GM12878 (cell line): Measurements from ENCODE around the gene ITCH. TPM values are rescaled to one million over a fixed set of nuclear protein-coding genes. Genes with fewer than 3 reads are reported as not detected.

Source experiments
- ATAC-seq: fragments of 200-7000 bp; cut with Tn5 transposase; 3 replicates; pipeline ENCODE4 v1.9.1; 2020; ENCODE audit warnings: mild to moderate bottlenecking, moderate library complexity
- BruUV-seq: library from RNA; stranded (reverse); fragments of 400-500 nt; replicated peaks from 2 replicates; lab custom pipeline; 2021; lab: Mats Ljungman, UMichigan
- CTCF ChIA-PET: fragments of 300-600 bp; sonication (Branson Sonifier 250); formaldehyde crosslinking; extraction: SDS; loops from one replicate; lab custom pipeline; 2021; ENCODE audit warnings: inconsistent platforms; lab: Yijun Ruan, JAX
- POLR2A ChIA-PET: fragments of 350-600 bp; formaldehyde crosslinking; extraction: SDS; loops from one replicate; lab custom pipeline; 2021; ENCODE audit warnings: inconsistent platforms; lab: Charles Lee
- RAD21 ChIA-PET: fragments of 300-600 bp; sonication (Branson Sonifier 250); formaldehyde crosslinking; loops from one replicate; lab custom pipeline; 2023; ENCODE audit warnings: antibody characterized with exemption; ENCODE audit not compliant: unreplicated experiment; lab: Charles Lee
- SMC1A ChIA-PET: fragments of 300-600 bp; sonication (Branson Sonifier 250); formaldehyde crosslinking; loops from one replicate; lab custom pipeline; 2023; ENCODE audit not compliant: unreplicated experiment, uncharacterized antibody; lab: Charles Lee
- DNase-seq: peaks from one replicate; pipeline ENCODE4 v3.0.0-alpha.2; 2011; ENCODE audit warnings: low read depth, low spot score
- FAIRE-seq: peaks from 3 replicates; lab custom pipeline; 2011; peaks lifted over from hg19 to GRCh38; lab: Jason Lieb, UNC
- H2AFZ ChIP-seq: 2 replicates; pipeline ENCODE4 v1.6.0; 2011; ENCODE audit warnings: low read depth, low read length, control low read depth; ENCODE audit not compliant: control insufficient read depth
- H3K27ac ChIP-seq: 2 replicates; pipeline ENCODE4 v1.5.1; 2011; ENCODE audit warnings: control low read depth; ENCODE audit not compliant: control insufficient read depth, insufficient read depth
- H3K27me3 ChIP-seq, 2 experiments: replicated peaks in 1 of 2; 2 replicates each; pipeline versions ENCODE4 v1.6.0 to v1.6.1; 2011; ENCODE audit warnings: low read length in 1 of 2; ENCODE audit not compliant: control insufficient read depth in 2 of 2, insufficient read depth in 2 of 2
- H3K36me3 ChIP-seq, 2 experiments: 2 replicates each; pipeline ENCODE4 v1.5.1; 2011; ENCODE audit warnings: low read length in 1 of 2; ENCODE audit not compliant: control insufficient read depth in 2 of 2, insufficient read depth in 2 of 2
- H3K4me1 ChIP-seq: 2 replicates; pipeline ENCODE4 v1.6.1; 2011; ENCODE audit warnings: mild to moderate bottlenecking, low read length, moderate library complexity, mixed read lengths; ENCODE audit not compliant: control insufficient read depth, insufficient read depth
- H3K4me2 ChIP-seq: 2 replicates; pipeline ENCODE4 v1.6.0; 2011; ENCODE audit warnings: control low read depth; ENCODE audit not compliant: control insufficient read depth, insufficient read depth
- H3K4me3 ChIP-seq: fragments of 200-600 bp; sonication (generic); 2 replicates; pipeline ENCODE4 v1.5.1; 2016
- H3K79me2 ChIP-seq: 2 replicates; pipeline ENCODE4 v1.6.0; 2011; ENCODE audit warnings: low read length; ENCODE audit not compliant: control insufficient read depth, insufficient read depth
- H3K9ac ChIP-seq: 2 replicates; pipeline ENCODE4 v1.8.0; 2011; ENCODE audit warnings: low read length, control low read depth, mixed read lengths; ENCODE audit not compliant: control insufficient read depth, insufficient read depth
- H3K9me3 ChIP-seq: replicated peaks from 3 replicates; pipeline ENCODE4 v1.5.1; 2011; ENCODE audit warnings: mild to moderate bottlenecking, low read length; ENCODE audit not compliant: control insufficient read depth, insufficient read depth
- H4K20me1 ChIP-seq: 2 replicates; pipeline ENCODE4 v1.6.0; 2011; ENCODE audit not compliant: control insufficient read depth, insufficient read depth
- FOS ChIP-seq: IDR thresholded peaks from 3 replicates; pipeline ENCODE4 v1.6.1; 2011; ENCODE audit warnings: borderline replicate concordance; ENCODE audit not compliant: insufficient read length; ENCODE audit errors: extremely low read depth
- FOXK2 ChIP-seq: fragments of 450-650 bp; IDR thresholded peaks from 2 replicates; pipeline ENCODE4 v1.6.1; 2017; ENCODE audit warnings: mild to moderate bottlenecking, moderate library complexity
- HSF1 ChIP-seq: fragments of 150-350 bp; IDR thresholded peaks from 2 replicates; pipeline ENCODE4 v1.6.1; 2014; ENCODE audit warnings: mild to moderate bottlenecking, low read depth, low read length
- KLF5 ChIP-seq: fragments of 450-650 bp; IDR thresholded peaks from 2 replicates; pipeline ENCODE4 v1.6.1; 2014; ENCODE audit warnings: mild to moderate bottlenecking; ENCODE audit not compliant: partially characterized antibody
- LARP7 ChIP-seq: fragments of 450-650 bp; IDR thresholded peaks from 2 replicates; pipeline ENCODE4 v1.6.1; 2017; ENCODE audit warnings: mild to moderate bottlenecking
- SMC3 ChIP-seq: IDR thresholded peaks from 2 replicates; pipeline ENCODE4 v1.6.1; 2011; ENCODE audit warnings: low read length, improper control_type of control experiment, borderline replicate concordance
- SUPT20H ChIP-seq: IDR thresholded peaks from 2 replicates; pipeline ENCODE4 v1.6.1; 2011; ENCODE audit warnings: low read depth, mild to moderate bottlenecking, low read length, moderate library complexity, borderline replicate concordance; ENCODE audit not compliant: control insufficient read depth
- TAF1 ChIP-seq: IDR thresholded peaks from 2 replicates; pipeline ENCODE4 v1.6.1; 2011; ENCODE audit warnings: mild to moderate bottlenecking, low read depth, low read length, borderline replicate concordance
- USF1 ChIP-seq: IDR thresholded peaks from 2 replicates; pipeline ENCODE4 v1.6.1; 2011; ENCODE audit warnings: borderline replicate concordance, low read depth, mild to moderate bottlenecking, moderate library complexity, mixed read lengths, low read length; ENCODE audit not compliant: insufficient read depth; ENCODE audit errors: extremely low read length
- ZNF274 ChIP-seq: IDR thresholded peaks from one replicate; pipeline ENCODE4 v1.8.0; 2011; ENCODE audit not compliant: insufficient read length, insufficient read depth
- ZNF622 ChIP-seq: fragments of 450-650 bp; IDR thresholded peaks from 2 replicates; pipeline ENCODE4 v1.6.1; 2017; ENCODE audit warnings: mild to moderate bottlenecking, inconsistent platforms
- WGBS: methylation state at CpG from one replicate; pipeline ENCODE4 v1.1.6; 2016; ENCODE audit warnings: low lambda C conversion rate; ENCODE audit not compliant: insufficient replicate concordance, insufficient coverage; ENCODE audit errors: missing lambda C conversion rate; 5-methylcytosine and 5-hydroxymethylcytosine counted together
- in situ Hi-C: fragments of 300-500 bp; cut with MboI; formaldehyde crosslinking; loops from 9 replicates; pipeline ENCODE4 v1.14.3; 2018; ENCODE audit warnings: mixed read lengths
- intact Hi-C: fragments of 100-400 bp; cut with micrococcal nuclease; formaldehyde crosslinking; loops from one replicate; pipeline ENCODE4 v1.14.2; 2022; ENCODE audit not compliant: unreplicated experiment
- polyA plus RNA-seq, 11 experiments: library from polyadenylated mRNA; depleted of rRNA in 4 of 11; unstranded in 6 of 11; stranded (reverse) in 5 of 11; fragments of >200 nt; fragmentation: Nextera tagmentation in 4 of 11; fragmentation: Illumina TruSeq in 1 of 11; extraction: Ambion mirVana in 4 of 11; extraction: Trizol in 1 of 11; gene quantifications; 1 replicate in 1 of 11; 2 replicates in 10 of 11; pipeline versions ENCODE4 v1.2.1 to v1.2.3, GENCODE V29; 2011 to 2016; ENCODE audit warnings: inconsistent platforms in 2 of 11, missing spikeins in 2 of 11, low read depth in 1 of 11
- total RNA-seq, 4 experiments: library from RNA; depleted of rRNA in 3 of 4; stranded (reverse); fragments of >200 nt in 3 of 4; fragmentation: Illumina TruSeq in 1 of 4; extraction: Trizol in 1 of 4; gene quantifications; 2 replicates each; pipeline versions ENCODE4 v1.2.1 to v1.2.3, GENCODE V29; 2013 to 2021

Gene ITCH
- total and polyA plus RNA-seq, 10 of the 15 experiments (the other 5 are each of a cell fraction or from before 2014, with no cell fraction given), result 7.5 to 46.1 (median 21.5) TPM

GRCh38 chr20:34552569-34552968 lies 189.5 kb downstream of the ITCH start (continued):
- TF ChIP-seq KLF5 (no peak), HSF1 (no peak), USF1 (no peak), LARP7 (no peak), FOXK2 (no peak)

GRCh38 chr20:34553366-34553867 lies 190.3 kb downstream of the ITCH start:
- Histone ChIP-seq H3K27me3 (no peaks in the 10 kb centered on the region), H3K79me2 (no peaks in the 10 kb centered on the region)
- BruUV-seq, result no TSS peak
- in situ Hi-C loops, result no loop called here
- 73% methylated on average over 4 of the region's 4 CpGs for WGBS
- RAD21 ChIA-PET, result no interaction called here
- TF ChIP-seq FOS (no peak), SMC3 (no peak), ZNF274 (no peak), SUPT20H (no peak), ZNF622 (no peak), TAF1 (no peak)
- TF ChIP-seq, all 136 proteins: peak for 0
- H3K36me3 ChIP-seq, result no peaks in the 10 kb centered on the region
- intact Hi-C loops, result no loop called here
- no peak overlapping the region for H3K9ac ChIP-seq
- ChIA-PET SMC1A (interaction anchor here (1.3 kb wide), 1 partner anchor 31 kb away, joined by 3 read pairs; no protein-coding TSS in a partner anchor), POLR2A (no interaction called here), CTCF (no interaction called here)
- no peak for FAIRE-seq
- H2AFZ ChIP-seq, result no peak overlapping the region
- H3K4me1 ChIP-seq, result no peaks in the 10 kb centered on the region
- H4K20me1 ChIP-seq, result no peaks in the 10 kb centered on the region
- no peak for ATAC-seq
- no peaks in the 10 kb centered on the region for H3K9me3 ChIP-seq
- DNase-seq, result no peak
- H3K4me3 ChIP-seq, result no peak overlapping the region
- no peak overlapping the region for H3K27ac ChIP-seq
- H3K4me2 ChIP-seq, result no peak overlapping the region
